GM19328 (cell line): ENCODE measurements around the gene PI4KA.

ENCODE experiments used
- ATAC-seq: cut with Tn5 transposase; IDR thresholded peaks from one replicate; pipeline ENCODE4 v1.9.1; 2021; ENCODE audit warnings: mild to moderate bottlenecking, moderate library complexity; ENCODE audit not compliant: unreplicated experiment

The PI4KA gene

GRCh38 chr22:20819471-20819870 is 39.1 kb downstream of the PI4KA start:
- no peak for ATAC-seq

DNA sequence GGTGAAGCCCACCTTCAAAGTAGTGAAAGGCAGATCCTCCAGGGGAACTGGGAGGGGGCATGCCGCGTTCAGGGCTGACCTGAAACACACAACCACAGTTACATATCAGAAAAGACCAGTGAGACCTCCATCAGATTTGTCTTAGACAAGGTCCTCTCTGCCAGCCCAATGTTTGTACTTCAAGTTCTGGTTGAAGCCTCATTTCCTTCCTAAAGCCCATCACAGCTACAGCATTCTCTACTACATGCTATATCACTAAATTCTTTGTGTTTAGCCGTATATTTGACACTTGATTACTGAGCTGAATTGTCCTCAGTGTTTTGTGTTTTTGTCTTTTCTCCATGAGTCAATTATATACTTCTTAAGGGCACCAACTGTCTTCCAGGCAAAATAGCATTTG is 40.1 kb downstream of the PI4KA start:
- ATAC-seq, result no peak

- no peak for ATAC-seq
These were observed 42.1 kb downstream of the PI4KA start for GRCh38 chr22:20816559-20816958.

GRCh38 chr22:20815477-20816050 is 43.0 kb downstream of the PI4KA start:
- ATAC-seq, result no peak

GRCh38 chr22:20814221-20814808 is 44.3 kb downstream of the PI4KA start:
- ATAC-seq, result no peak

DNA sequence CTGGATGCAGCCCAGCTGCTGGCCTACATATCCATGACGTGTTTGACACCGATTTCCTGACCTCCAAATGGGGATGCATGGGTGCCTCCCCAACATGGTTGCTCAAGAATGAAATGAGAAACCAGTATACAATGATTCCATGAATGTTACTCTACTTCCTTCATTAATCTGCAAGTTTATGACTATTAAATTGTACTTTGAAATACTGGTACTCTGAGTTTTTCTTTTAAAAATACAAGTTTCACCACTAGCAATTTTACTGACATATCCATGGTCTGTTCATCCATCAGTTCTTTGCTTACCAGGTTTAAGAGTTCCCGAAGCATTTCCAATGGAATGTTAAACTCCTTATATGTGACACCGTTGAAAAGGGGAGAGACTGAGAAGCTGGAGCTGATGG is 45.6 kb downstream of the PI4KA start:
- ATAC-seq, result no peak

DNA sequence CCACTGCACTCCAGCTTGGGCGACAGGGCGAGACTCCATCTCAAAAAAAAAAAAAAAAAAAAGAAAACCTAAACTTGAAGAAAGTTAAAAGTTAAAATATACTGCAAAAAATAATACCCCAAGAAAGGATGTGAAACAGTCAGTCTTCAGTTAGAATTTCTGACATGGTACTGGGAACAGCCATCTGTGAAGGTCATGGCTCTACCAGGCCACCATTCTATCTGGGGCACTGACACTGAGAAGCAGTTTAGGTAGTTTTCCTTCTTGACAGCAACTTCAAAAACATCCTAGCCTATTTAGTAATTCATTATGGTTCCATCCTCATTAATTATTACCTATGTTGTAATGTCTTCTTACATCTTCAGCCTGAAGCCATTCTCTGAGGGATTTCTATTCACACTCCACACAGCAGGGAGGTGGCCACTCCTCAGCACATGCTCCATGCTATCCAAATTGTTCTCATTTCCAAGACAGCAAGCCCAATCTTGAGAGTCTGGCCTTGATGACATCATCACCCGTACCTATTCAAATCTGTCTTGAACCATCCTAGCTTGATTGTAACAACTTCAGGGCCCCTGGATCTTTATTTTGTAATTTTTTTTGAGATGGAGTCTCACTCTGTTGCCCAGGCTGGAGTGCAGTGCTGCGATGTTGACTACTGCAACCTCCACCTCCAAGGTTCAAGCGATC is 46.5 kb downstream of the PI4KA start:
- no peak for ATAC-seq

DNA sequence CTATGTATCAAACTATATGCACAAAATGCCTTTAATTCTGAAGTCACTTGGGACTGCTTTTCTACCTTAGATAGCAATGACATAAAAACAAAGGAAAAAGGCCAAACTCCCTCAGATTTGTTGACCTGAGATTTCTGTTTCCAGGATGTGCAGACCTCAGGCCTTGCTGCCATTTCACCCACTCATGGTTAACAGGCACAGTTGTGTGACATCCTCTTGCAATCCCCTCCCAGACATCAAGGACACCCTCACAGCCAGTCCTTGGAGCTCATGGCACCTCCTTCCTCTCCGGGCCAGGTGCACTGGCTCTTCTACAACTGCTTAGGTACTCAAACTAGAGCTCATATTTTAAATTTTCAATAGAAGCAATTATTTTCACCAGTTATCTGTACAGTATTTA is 47.4 kb downstream of the PI4KA start:
- no peak for ATAC-seq

- ATAC-seq, result no peak
These were observed 48.0 kb downstream of the PI4KA start for GRCh38 chr22:20810645-20811044.

DNA sequence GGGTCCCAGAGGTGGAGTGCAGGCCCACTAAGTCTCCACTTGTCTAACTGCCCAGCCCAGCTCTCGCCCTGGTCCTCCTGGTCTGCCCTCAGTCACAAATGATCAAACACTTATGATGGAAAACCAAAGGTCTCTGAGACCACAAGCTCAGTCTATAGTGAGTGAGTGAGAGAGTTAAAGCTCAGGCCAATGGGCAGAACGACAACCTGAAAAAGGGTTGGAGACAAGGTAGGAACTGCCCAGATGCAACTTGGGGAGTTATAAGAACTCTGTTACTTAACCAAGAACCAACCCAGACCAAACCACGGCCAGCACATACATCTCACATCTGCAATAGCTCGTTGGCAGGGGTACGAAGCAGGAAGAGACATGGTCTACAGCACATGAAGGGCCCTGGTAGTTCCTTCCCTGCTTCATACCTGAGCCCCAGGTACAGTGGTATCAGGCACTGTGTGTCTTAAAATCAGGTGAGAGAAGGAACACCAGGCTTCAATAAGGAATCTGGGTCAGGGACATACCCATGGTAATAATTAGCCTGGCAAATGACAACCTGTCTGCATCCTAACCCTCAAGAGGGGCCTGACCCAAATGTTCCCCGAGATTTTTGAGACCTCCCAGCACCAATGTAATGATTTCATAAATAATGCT is 48.9 kb downstream of the PI4KA start:
- no peak for ATAC-seq

DNA sequence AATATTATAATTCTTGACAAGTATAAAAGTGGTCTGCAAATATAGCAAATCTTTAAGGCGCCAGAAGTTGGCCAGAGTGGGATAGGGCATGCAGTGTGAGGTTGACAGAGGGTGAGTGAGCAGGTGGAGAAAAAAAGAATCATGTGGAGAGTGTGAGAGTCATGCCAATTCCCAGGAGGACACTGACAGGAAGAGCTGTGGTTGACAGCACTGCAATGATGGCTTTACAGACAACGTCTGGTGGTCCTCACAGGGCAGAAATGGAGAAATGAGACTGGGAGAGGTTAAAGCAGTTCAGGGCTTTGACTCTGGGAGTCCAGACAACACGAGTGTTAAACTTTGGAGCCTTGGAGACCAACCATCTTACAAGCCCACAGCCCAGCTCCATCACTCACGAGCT is 49.8 kb downstream of the PI4KA start:
- no peak for ATAC-seq

DNA sequence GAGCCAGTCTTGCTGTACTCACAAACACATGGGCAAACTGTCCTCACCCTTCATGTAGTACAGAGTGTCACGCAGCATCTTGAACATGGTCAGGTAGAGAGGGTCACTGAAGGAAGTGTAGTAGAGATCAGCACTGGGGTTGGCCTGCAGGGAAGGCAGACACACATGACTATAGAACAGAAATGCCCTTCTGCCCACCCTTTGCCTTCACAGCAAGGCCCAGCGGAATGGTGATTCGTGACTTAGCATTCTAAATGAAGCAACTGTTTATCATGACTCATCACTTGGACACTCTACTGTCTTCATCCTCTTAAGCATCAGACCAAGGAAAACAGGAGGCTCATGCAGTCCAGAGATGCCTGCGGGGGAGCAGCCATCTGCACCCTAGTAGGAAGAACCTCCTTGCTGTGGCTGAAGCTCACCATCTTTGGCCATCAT is 51.3 kb downstream of the PI4KA start:
- no peak for ATAC-seq

GRCh38 chr22:20805972-20806471 is 52.6 kb downstream of the PI4KA start:
- no peak for ATAC-seq

DNA sequence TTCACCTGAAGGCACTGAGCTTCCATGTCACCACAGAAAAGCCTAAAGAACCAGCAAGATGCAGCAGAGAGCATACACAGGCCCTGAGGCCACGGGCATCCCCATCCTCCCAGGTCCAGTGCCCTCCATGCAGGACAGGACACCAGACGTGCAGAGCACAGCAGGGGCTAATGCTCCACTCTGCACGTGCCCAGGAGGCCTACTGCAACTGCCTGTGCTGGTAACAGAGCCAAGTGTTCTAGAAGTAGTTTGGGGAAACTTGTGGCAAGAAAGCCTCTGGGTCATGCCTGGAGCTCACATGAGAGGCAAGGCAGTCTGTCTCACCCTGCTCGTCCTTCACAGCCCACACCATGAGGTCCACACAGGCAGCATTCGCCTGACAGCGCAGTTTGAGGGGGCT is 54.0 kb downstream of the PI4KA start:
- no peak for ATAC-seq

DNA sequence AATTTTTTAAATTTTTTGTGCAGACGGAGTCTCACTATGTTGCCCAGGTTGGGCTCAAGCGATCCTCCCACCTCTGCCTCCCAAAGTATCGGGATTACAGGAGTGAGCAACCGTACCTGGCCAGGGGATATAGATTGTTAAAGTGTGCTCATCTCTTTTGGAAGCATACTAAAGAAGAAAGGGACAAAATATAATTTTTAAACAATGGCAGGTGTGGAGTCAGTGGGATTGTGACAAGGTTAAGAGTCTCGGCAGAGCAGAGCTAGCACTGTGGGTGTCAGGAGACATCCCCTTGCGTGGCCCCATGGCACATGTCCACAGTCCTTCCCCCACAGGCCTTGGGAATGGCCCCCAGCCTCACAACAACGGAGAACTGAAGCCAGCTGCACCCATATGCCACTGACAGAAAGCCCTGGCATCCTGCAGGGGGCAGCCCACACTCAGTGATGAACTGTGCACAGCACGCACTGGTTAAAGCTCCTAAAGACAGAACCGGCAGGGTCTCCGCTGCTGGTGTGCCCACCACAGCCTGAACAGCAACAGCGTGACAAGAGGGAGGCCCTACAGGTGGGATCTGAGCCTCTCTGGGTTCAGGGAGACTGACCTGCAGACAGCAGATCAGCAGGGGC is 54.8 kb downstream of the PI4KA start:
- ATAC-seq, result no peak

GRCh38 chr22:20802922-20803553 is 55.6 kb downstream of the PI4KA start:
- no peak for ATAC-seq

- no peak for ATAC-seq
These were observed 56.2 kb downstream of the PI4KA start for GRCh38 chr22:20802452-20802851.

GRCh38 chr22:20799449-20799848 is 59.2 kb downstream of the PI4KA start:
- ATAC-seq, result no peak

DNA sequence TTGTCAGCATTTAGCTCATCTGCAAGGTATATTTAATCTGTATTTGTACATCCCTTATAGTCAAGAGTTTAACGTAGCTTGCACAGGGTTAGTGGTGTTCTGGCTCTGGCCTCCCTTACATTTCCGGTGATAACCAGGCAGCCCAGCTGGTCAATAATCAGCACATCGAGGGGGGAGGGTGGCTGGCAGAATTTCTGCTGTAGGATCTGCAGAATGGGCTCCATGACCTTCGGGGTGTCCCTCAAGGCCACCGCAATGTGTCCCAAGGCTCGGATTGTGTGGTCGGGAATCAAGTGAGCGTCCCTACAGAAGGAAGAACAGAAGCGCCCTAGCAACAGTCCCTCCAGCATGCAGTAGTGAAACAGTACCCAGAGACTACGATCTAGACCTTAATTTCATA is 59.6 kb downstream of the PI4KA start:
- no peak for ATAC-seq

GRCh38 chr22:20798218-20798617 is 60.4 kb downstream of the PI4KA start:
- no peak for ATAC-seq

- ATAC-seq, result no peak
These were observed 61.9 kb downstream of the PI4KA start for GRCh38 chr22:20796731-20797130.
